ENCODE data around the gene LZIC. TPM values are rescaled to one million over a fixed set of nuclear protein-coding genes. Genes with fewer than 3 reads are reported as not detected.

LZIC gene
- polyA plus RNA-seq: 10 to 100 TPM; 26.7 to 61.4 (median 31.8) TPM
- long read RNA-seq, donor 1: 0 reads
- long read RNA-seq, donor 2, partial matches to known transcripts: 0 of 6 reads
- long read RNA-seq, donor 2, other reads (novel, unspliced or antisense): 0 of 6 reads
- long read RNA-seq, donor 3, transcript LZIC-202 (8 exons, 2,281 nt): major isoform, 8 of 14 reads
- long read RNA-seq, donor 3, partial matches to known transcripts: 0 of 14 reads
- long read RNA-seq, donor 3, other reads (novel, unspliced or antisense): 0 of 14 reads
- long read RNA-seq, donor 4, partial matches to known transcripts: 0 of 1 reads
- long read RNA-seq, donor 4, other reads (novel, unspliced or antisense): 0 of 1 reads
- long read RNA-seq, donor 5, partial matches to known transcripts: 0 of 7 reads
- long read RNA-seq, donor 5, other reads (novel, unspliced or antisense): 0 of 7 reads
- long read RNA-seq, donor 6, transcript LZIC-202 (8 exons, 2,281 nt): major isoform, 9 of 18 reads
- long read RNA-seq, donor 6, transcript LZIC-203 (7 exons, 1,405 nt): minor isoform, 5 of 18 reads
- long read RNA-seq, donor 6, partial matches to known transcripts: 0 of 18 reads
- long read RNA-seq, donor 6, other reads (novel, unspliced or antisense): 0 of 18 reads
- long read RNA-seq, donor 7: 0 reads
- long read RNA-seq, donor 8, partial matches to known transcripts: 0 of 3 reads
- long read RNA-seq, donor 8, other reads (novel, unspliced or antisense): 0 of 3 reads
- long read RNA-seq, donor 9, partial matches to known transcripts: 0 of 8 reads
- long read RNA-seq, donor 9, other reads (novel, unspliced or antisense): 0 of 8 reads
- long read RNA-seq, donor 10, transcript LZIC-202 (8 exons, 2,281 nt): major isoform, 7 of 17 reads
- long read RNA-seq, donor 10, transcript LZIC-201 (8 exons, 945 nt): minor isoform, 6 of 17 reads
- long read RNA-seq, donor 10, partial matches to known transcripts: 0 of 17 reads
- long read RNA-seq, donor 10, other reads (novel, unspliced or antisense): 0 of 17 reads

- WGBS, 3 donors: 0% methylated on average over 53 of the region's 53 CpGs
Observed at GRCh38 chr1:9942939-9943788, at the start of gene LZIC, which contains the start of gene NMNAT1. Gene LZIC, minus strand, starts transcription at chr1:9943391. Its CDS starts 6,772 bp downstream, at chr1:9936619. Gene NMNAT1, plus strand, starts transcription at chr1:9943475. Its CDS starts 28,599 bp downstream, at chr1:9972074.

GRCh38 chr1:9992910-9993309 lies 49.7 kb upstream of the LZIC start:
- FAIRE-seq: no peak
- no peak overlapping the region for H3K27ac ChIP-seq (ENCODE audit: low read depth in 1 of 3, low read length in 2 of 3)

More at GRCh38 chr1:9942939-9943788, at the start of gene LZIC, which contains the start of gene NMNAT1:
- no peaks in the 10 kb centered on the region for H3K9me3 ChIP-seq (ENCODE audit: control insufficient read depth in 2 of 2, insufficient read depth in 1 of 2, low read depth in 1 of 2, low read length in 1 of 2)
- no peaks in the 10 kb centered on the region for H3K27me3 ChIP-seq (ENCODE audit: control insufficient read depth in 3 of 3, insufficient read depth in 3 of 3, low read length in 3 of 3)
- peaks cover 0 to 31% (median 5%) of the 10 kb centered on the region in 3 donors for H3K36me3 ChIP-seq (ENCODE audit: control insufficient read depth in 3 of 3, insufficient read depth in 2 of 3, low read depth in 1 of 3, low read length in 3 of 3)
- peak within 1 kb of the TSS; percentile 88 to 99 (median 91) for H3K27ac ChIP-seq (ENCODE audit: low read depth in 1 of 3, low read length in 2 of 3)
- DNase-seq (peak; percentile 95 to 96), FAIRE-seq (no peak)
- peak within 1 kb of the TSS; percentile 58 to 90 (median 70) for H3K4me3 ChIP-seq (ENCODE audit: low read depth in 1 of 3, low read length in 3 of 3)
- H3K4me1 ChIP-seq (ENCODE audit: control insufficient read depth in 3 of 3, insufficient read depth in 2 of 3, low read depth in 1 of 3, low read length in 2 of 3): peaks cover 0 to 6% (median 0%) of the 10 kb centered on the region in 3 donors

GRCh38 chr1:9990944-9991343 lies 47.8 kb upstream of the LZIC start:
- no peaks in the 10 kb centered on the region for H3K4me1 ChIP-seq (ENCODE audit: control insufficient read depth in 3 of 3, insufficient read depth in 2 of 3, low read depth in 1 of 3, low read length in 2 of 3)
- FAIRE-seq: no peak
- no peak overlapping the region for H3K27ac ChIP-seq (ENCODE audit: low read depth in 1 of 3, low read length in 2 of 3)
- no peaks in the 10 kb centered on the region for H3K9me3 ChIP-seq (ENCODE audit: control insufficient read depth in 2 of 2, insufficient read depth in 1 of 2, low read depth in 1 of 2, low read length in 1 of 2)
- H3K4me3 ChIP-seq (ENCODE audit: low read depth in 1 of 3, low read length in 3 of 3): no peak overlapping the region
- peaks cover 0 to 2% (median 0%) of the 10 kb centered on the region in 3 donors for H3K36me3 ChIP-seq (ENCODE audit: control insufficient read depth in 3 of 3, insufficient read depth in 2 of 3, low read depth in 1 of 3, low read length in 3 of 3)
- DNase-seq: no peak
- WGBS, 3 donors: 34 to 49% (median 44%) methylated on average over 2 of the region's 2 CpGs
- H3K27me3 ChIP-seq (ENCODE audit: control insufficient read depth in 3 of 3, insufficient read depth in 3 of 3, low read length in 3 of 3): peaks cover 0 to 4% (median 0%) of the 10 kb centered on the region in 3 donors

More at GRCh38 chr1:9992910-9993309, 49.7 kb upstream of the LZIC start:
- WGBS, 3 donors: 86 to 93% (median 88%) methylated on average over 5 of the region's 5 CpGs
- no peaks in the 10 kb centered on the region for H3K4me1 ChIP-seq (ENCODE audit: control insufficient read depth in 3 of 3, insufficient read depth in 2 of 3, low read depth in 1 of 3, low read length in 2 of 3)
- H3K4me3 ChIP-seq (ENCODE audit: low read depth in 1 of 3, low read length in 3 of 3): no peak overlapping the region
- no peaks in the 10 kb centered on the region for H3K36me3 ChIP-seq (ENCODE audit: control insufficient read depth in 3 of 3, insufficient read depth in 2 of 3, low read depth in 1 of 3, low read length in 3 of 3)
- no peaks in the 10 kb centered on the region for H3K9me3 ChIP-seq (ENCODE audit: control insufficient read depth in 2 of 2, insufficient read depth in 1 of 2, low read depth in 1 of 2, low read length in 1 of 2)
- DNase-seq: no peak
- H3K27me3 ChIP-seq (ENCODE audit: control insufficient read depth in 3 of 3, insufficient read depth in 3 of 3, low read length in 3 of 3): peaks cover 0 to 15% (median 2%) of the 10 kb centered on the region in 3 donors

- Histone ChIP-seq H3K27ac (ENCODE audit: low read depth in 1 of 3, low read length in 2 of 3) (no peak overlapping the region), H3K27me3 (ENCODE audit: control insufficient read depth in 3 of 3, insufficient read depth in 3 of 3, low read length in 3 of 3) (no peaks in the 10 kb centered on the region), H3K4me1 (ENCODE audit: control insufficient read depth in 3 of 3, insufficient read depth in 2 of 3, low read depth in 1 of 3, low read length in 2 of 3) (no peaks in the 10 kb centered on the region), H3K36me3 (ENCODE audit: control insufficient read depth in 3 of 3, insufficient read depth in 2 of 3, low read depth in 1 of 3, low read length in 3 of 3) (peaks cover 0 to 2% (median 0%) of the 10 kb centered on the region in 3 donors), H3K4me3 (ENCODE audit: low read depth in 1 of 3, low read length in 3 of 3) (no peak overlapping the region), H3K9me3 (ENCODE audit: control insufficient read depth in 2 of 2, insufficient read depth in 1 of 2, low read depth in 1 of 2, low read length in 1 of 2) (no peaks in the 10 kb centered on the region)
- 80 to 87% (median 83%) methylated on average over 5 of the region's 5 CpGs for WGBS, 3 donors
- no peak for DNase-seq
- FAIRE-seq: no peak
Observed at GRCh38 chr1:9989773-9990172, 46.6 kb upstream of the LZIC start.

- H3K4me3 ChIP-seq (ENCODE audit: low read depth in 1 of 3, low read length in 3 of 3): no peak overlapping the region
- no peaks in the 10 kb centered on the region for H3K9me3 ChIP-seq (ENCODE audit: control insufficient read depth in 2 of 2, insufficient read depth in 1 of 2, low read depth in 1 of 2, low read length in 1 of 2)
- DNase-seq: no peak
- peaks cover 9 to 30% (median 12%) of the 10 kb centered on the region in 3 donors for H3K36me3 ChIP-seq (ENCODE audit: control insufficient read depth in 3 of 3, insufficient read depth in 2 of 3, low read depth in 1 of 3, low read length in 3 of 3)
- 48 to 60% (median 49%) methylated on average over 6 of the region's 6 CpGs for WGBS, 3 donors
- H3K27me3 ChIP-seq (ENCODE audit: control insufficient read depth in 3 of 3, insufficient read depth in 3 of 3, low read length in 3 of 3): no peaks in the 10 kb centered on the region
- FAIRE-seq: no peak
- H3K27ac ChIP-seq (ENCODE audit: low read depth in 1 of 3, low read length in 2 of 3): no peak overlapping the region
- no peaks in the 10 kb centered on the region for H3K4me1 ChIP-seq (ENCODE audit: control insufficient read depth in 3 of 3, insufficient read depth in 2 of 3, low read depth in 1 of 3, low read length in 2 of 3)
Observed at GRCh38 chr1:9985001-9985400, 41.8 kb upstream of the LZIC start.

- H3K36me3 ChIP-seq (ENCODE audit: control insufficient read depth in 3 of 3, insufficient read depth in 2 of 3, low read depth in 1 of 3, low read length in 3 of 3): peaks cover 9 to 37% (median 12%) of the 10 kb centered on the region in 3 donors
- H3K27me3 ChIP-seq (ENCODE audit: control insufficient read depth in 3 of 3, insufficient read depth in 3 of 3, low read length in 3 of 3): no peaks in the 10 kb centered on the region
- 85 to 90% (median 89%) methylated on average over 5 of the region's 5 CpGs for whole genome bisulfite sequencing, 3 donors
- no peak overlapping the region for H3K4me3 ChIP-seq (ENCODE audit: low read depth in 1 of 3, low read length in 3 of 3)
- H3K9me3 ChIP-seq (ENCODE audit: control insufficient read depth in 2 of 2, insufficient read depth in 1 of 2, low read depth in 1 of 2, low read length in 1 of 2): no peaks in the 10 kb centered on the region
- FAIRE-seq: no peak
- H3K4me1 ChIP-seq (ENCODE audit: control insufficient read depth in 3 of 3, insufficient read depth in 2 of 3, low read depth in 1 of 3, low read length in 2 of 3): no peaks in the 10 kb centered on the region
- no peak for DNase-seq
- H3K27ac ChIP-seq (ENCODE audit: low read depth in 1 of 3, low read length in 2 of 3): no peak overlapping the region
Observed at GRCh38 chr1:9984253-9984652, 41.1 kb upstream of the LZIC start.

- Histone ChIP-seq H3K27me3 (ENCODE audit: control insufficient read depth in 3 of 3, insufficient read depth in 3 of 3, low read length in 3 of 3) (no peaks in the 10 kb centered on the region), H3K9me3 (ENCODE audit: control insufficient read depth in 2 of 2, insufficient read depth in 1 of 2, low read depth in 1 of 2, low read length in 1 of 2) (no peaks in the 10 kb centered on the region), H3K4me1 (ENCODE audit: control insufficient read depth in 3 of 3, insufficient read depth in 2 of 3, low read depth in 1 of 3, low read length in 2 of 3) (no peaks in the 10 kb centered on the region), H3K36me3 (ENCODE audit: control insufficient read depth in 3 of 3, insufficient read depth in 2 of 3, low read depth in 1 of 3, low read length in 3 of 3) (peaks cover 0 to 10% (median 0%) of the 10 kb centered on the region in 3 donors), H3K27ac (ENCODE audit: low read depth in 1 of 3, low read length in 2 of 3) (no peak overlapping the region), H3K4me3 (ENCODE audit: low read depth in 1 of 3, low read length in 3 of 3) (no peak overlapping the region)
- 77 to 84% (median 81%) methylated on average over 12 of the region's 12 CpGs for WGBS, 3 donors
- DNase-seq: no peak
- FAIRE-seq: no peak
Observed at GRCh38 chr1:9960706-9961562, 17.7 kb upstream of the LZIC start.

All from small intestine (tissue), 16 donors.